NCI-H146 treated with DMSO at 0.1 percent for 48 hours (cell line): ENCODE results near the gene NFX1.

Experiments used
- DNase-seq: peaks from one replicate; lab custom pipeline; 2025; ENCODE audit not compliant: unreplicated experiment; lab: John Stamatoyannopoulos, UW

NFX1 gene

DNA sequence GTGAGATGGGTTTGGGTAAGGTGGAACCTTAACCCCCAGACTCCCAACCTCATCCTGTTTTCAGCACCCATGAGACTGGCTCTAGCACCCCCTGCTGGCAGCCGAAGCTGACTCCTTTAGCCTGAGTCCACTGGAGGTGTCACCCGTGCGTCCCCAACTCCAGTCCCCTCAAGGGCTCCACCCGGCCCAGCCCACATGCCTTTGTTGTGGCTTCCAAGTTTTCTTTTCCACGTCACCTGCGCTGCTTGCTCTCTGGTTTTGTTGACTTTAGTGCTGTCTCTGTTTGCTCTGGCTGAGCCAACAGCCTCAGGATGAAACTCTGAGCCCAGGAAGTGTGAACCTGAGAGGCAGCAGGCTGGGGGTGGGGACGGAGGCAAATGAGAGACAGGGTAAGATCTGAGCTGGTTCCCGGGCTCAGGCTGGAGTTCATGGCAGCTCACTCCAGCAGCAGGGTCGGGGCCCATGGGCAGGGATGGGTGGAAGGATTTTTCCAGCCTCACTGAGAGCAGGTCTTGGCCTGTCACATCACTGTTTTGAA, 125.3 kb downstream of the NFX1 start:
- peak; percentile 88 for DNase-seq

DNA sequence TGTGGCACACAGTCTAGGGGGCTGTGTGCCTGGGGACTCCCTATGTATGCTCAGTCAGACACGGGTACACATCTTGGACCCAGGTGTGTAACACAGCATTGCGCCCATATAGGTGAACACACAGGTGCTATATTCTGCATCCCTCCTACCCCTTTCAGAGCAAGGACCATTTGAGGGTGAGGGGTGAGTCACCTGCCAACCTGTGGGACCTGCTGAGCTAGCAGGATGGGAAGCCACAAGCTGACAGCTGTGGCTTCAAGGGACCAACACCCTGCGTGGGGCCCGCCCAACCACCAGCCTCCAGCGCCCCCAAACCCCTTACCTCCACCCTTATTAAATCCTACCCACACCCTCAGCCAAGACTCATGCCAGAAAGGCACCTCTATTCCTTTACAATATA, 126.7 kb downstream of the NFX1 start:
- no peak for DNase-seq

DNA sequence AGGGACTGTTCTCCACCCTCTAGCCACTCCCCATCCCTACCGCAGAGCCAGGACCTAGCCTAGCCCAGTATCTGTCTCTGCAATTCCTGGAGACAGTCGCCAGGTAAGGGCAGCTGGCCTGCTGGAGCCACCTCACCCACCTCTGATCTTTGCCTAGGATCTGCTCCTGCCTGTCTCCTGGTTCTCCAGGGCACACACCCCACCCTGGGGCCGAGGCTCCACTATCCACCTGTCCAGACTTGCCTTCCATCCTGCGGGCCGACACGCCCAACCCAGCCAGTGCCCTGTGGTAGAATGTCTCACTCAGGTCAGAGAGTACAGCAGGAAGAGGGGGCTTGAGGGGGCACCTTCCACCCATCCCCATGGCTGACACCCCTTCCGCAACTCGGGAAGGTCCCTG, 127.8 kb downstream of the NFX1 start:
- DNase-seq = no peak

DNA sequence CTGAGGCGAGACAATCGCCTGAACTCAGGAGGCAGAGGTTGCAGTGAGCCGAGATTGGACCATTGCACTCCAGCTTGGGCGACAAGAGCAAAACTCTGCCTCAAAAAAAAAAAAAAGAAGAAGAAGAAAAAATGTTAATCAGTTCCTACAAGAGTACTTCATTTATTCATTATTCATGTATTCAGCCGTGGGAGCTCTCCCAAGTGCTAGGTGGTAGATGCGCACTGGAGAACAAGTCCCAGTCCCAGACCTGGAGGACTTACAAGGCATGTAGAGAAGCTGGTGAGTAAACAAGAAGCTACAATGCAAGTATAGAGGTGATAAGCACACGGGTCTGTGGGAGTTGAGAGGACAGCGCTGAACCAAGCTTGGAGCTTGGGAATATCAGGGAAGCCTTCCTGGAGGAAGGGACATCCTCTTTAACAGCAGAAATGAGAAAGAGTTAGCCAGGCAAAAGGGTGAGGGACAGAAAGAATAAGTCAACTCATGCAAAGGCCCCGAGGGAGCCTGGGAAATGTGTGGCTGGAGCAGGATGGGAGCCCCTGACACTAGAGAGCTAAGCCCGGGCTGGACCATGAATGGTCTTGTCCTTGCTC, 129.5 kb downstream of the NFX1 start:
- no peak for DNase-seq
